ENCODE measurements around the gene DYNLT4. TPM values are rescaled to one million over a fixed set of nuclear protein-coding genes. Genes with fewer than 3 reads are reported as not detected.
A peak's percentile ranks its signal among the peaks of the same experiment; 100 is the strongest.

The DYNLT4 gene
- total and polyA plus RNA-seq, 2 of the 8 experiments (the other 6 are each of a cell fraction or from before 2014, with no cell fraction given), result 0.29 TPM; not detected in 1

- no peak for TF ChIP-seq EP300 (IDR thresholded peaks at IDR 0.05; ENCODE audit: borderline replicate concordance in 1 of 2, low read depth in 2 of 2, low read length in 2 of 2)
- TF ChIP-seq KDM1A (IDR thresholded peaks at IDR 0.05; ENCODE audit: borderline replicate concordance, low read length), result no peak
- peak; percentile 46; the same call in 1 of the 2 replicates for TF ChIP-seq SUZ12 (IDR thresholded peaks at IDR 0.05; ENCODE audit: low read length)
- no peak for TF ChIP-seq CTBP2 (IDR thresholded peaks at IDR 0.05; ENCODE audit: borderline replicate concordance, insufficient read depth, insufficient read length, low read length)
- TF ChIP-seq, protein P1, sequence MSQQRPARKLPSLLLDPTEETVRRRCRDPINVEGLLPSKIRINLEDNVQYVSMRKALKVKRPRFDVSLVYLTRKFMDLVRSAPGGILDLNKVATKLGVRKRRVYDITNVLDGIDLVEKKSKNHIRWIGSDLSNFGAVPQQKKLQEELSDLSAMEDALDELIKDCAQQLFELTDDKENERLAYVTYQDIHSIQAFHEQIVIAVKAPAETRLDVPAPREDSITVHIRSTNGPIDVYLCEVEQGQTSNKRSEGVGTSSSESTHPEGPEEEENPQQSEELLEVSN (IDR thresholded peaks at IDR 0.05), result 0 out of 2 replicates have a peak, but pooled peaks have one; percentile 16
Measured at GRCh38 chr1:44812822-44813543, 5.8 kb upstream of the DYNLT4 start (continued).
